Esophagus mucosa (tissue), 1 donor: ENCODE data around the gene AP1S2. TPM values are rescaled to one million over a fixed set of nuclear protein-coding genes. Genes with fewer than 3 reads are reported as not detected.
A peak's percentile ranks its signal among the peaks of the same experiment; 100 is the strongest.
"Not testable (repeated sequence)": the region's sequence is repeated elsewhere in the genome, so short reads cannot be mapped to it uniquely, and the experiment has no call there.

ENCODE experiments used
- ATAC-seq: fragments of 200-7000 bp; cut with Tn5 transposase; one replicate; pipeline ENCODE4 v1.9.1; 2020
- total RNA-seq: library from RNA; stranded (reverse); gene quantifications from one replicate; pipeline ENCODE4 v1.2.4, GENCODE V29; 2023
- donor health status: DM: yes; HTN: yes; CAD: no.

AP1S2 gene
- total RNA-seq, 1 donor from 2014 or later = 7.5 TPM

GRCh38 chrX:15854080-15854655, 445 bp downstream of the AP1S2 start:
- ATAC-seq = peak; percentile 2

DNA sequence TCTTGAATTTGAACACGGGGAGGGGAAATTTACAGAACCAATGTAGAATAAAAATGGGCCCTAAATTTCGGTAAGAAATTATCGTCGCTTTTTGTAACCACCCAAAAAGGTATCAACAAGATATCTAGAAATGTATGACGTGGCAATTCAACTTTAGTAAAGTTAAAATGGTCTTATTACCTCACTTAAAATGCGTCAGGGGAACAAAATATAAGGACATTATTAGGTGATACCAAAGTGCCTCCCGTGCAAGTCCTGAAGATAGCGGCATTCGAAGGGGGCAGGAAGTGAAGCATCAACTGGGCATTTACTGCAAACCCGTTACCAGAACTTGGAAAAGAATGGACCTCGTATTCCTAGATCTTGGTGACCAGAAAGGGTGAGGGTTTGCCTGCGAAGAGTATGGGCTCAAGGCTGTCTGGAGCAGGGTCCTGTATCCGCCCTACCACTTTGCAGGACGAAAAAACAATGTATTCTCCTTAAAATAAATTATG, 980 bp downstream of the AP1S2 start:
- ATAC-seq = no peak

DNA sequence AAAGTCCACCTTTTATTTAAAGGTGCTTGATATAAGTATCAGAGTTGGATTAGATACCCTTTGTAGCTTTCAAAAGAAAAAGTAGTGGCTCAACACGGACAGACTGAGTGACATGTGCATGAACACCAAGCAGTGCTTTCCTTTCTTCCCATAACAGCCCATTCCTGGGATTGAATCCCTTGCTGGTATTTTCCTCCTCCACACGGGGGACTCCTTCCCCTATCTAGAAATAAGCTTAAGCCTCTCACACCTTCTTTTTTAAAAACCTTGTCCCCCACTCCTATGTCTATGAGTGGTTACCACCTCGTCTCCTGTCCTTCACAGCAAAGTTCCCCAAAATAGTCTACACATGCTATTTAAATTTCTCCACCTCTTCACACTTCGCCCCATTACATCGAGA, 5.1 kb downstream of the AP1S2 start:
- ATAC-seq = no peak

- no peak for ATAC-seq
Measured at GRCh38 chrX:15848576-15848975, 6.0 kb downstream of the AP1S2 start.

DNA sequence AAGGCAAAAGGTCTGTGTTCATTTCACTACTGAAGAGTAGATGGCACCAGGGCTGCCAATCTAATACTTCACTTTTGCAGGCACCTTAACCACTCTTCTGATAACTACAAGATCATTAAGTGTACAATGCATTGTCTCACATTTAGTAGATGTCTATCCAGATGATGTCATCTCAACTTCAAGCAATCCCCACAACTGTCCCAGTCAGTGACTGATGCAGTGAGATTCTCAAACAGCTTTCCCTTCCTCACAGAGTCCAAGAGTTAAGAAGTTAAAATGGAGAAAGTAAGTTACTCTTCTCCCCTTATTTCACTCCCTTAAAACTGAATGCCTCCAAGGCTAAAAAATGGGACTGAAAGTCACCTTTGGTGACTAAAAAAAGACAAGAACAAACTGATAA, 10.7 kb downstream of the AP1S2 start:
- no peak for ATAC-seq

DNA sequence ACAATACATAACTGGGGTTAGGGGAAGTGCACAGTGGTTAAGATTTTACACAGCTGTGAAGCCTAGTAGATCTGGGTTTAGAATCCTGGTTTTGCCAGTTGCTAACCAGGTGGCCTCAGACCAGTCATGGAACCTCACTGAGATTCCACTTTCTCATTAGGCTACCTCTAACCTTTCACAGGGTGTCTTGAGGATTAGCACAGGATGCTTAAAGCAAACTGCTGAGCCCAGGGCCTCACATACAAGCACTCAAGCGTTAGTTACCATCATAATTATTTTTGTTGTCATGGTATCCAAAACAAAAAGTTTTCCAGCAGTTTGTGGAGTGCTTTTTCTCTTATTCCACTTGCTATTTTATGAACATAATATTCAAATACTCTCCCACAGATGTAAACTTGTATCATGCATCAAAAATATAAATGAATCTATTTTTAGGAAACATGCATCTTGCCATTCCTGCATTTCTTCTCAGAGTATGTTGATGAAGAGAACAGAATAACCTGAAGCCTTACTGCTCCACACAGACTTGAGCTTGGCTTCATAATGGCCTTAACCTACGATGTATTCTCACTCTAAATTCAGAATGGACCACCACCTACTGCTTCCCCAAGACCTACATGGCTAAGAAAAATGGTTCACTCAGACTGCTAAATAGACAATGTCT, 12.6 kb downstream of the AP1S2 start:
- ATAC-seq = no peak

- no peak for ATAC-seq
Measured at GRCh38 chrX:15838017-15838416, 16.6 kb downstream of the AP1S2 start.

GRCh38 chrX:15834827-15835595, 19.6 kb downstream of the AP1S2 start:
- ATAC-seq = peak; percentile 55

- ATAC-seq = no peak
Measured at GRCh38 chrX:15834053-15834452, 20.6 kb downstream of the AP1S2 start.

GRCh38 chrX:15831347-15831746, 23.3 kb downstream of the AP1S2 start:
- not testable (repeated sequence) for ATAC-seq

DNA sequence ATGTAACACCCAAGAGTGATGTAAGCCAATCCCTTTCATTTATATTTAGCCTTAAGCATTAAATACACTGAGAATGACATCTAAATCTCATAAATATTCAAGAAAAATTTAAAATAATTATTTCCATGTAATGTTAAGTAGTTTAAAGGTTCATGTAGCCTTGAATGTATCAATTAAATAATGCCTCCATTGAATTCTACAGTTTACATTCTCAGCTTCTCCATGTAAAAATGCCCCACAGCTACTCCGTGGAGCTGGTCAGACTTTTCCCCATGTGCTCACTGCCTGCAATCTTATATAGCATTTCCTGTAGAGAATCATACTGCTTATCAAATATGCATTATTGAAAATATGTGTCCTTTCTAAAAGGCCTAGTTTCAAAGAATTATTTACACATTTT, 25.4 kb downstream of the AP1S2 start:
- ATAC-seq = no peak

GRCh38 chrX:15825936-15826335, 28.7 kb downstream of the AP1S2 start:
- ATAC-seq = no peak

GRCh38 chrX:15822922-15823321, 31.7 kb downstream of the AP1S2 start:
- no peak for ATAC-seq

DNA sequence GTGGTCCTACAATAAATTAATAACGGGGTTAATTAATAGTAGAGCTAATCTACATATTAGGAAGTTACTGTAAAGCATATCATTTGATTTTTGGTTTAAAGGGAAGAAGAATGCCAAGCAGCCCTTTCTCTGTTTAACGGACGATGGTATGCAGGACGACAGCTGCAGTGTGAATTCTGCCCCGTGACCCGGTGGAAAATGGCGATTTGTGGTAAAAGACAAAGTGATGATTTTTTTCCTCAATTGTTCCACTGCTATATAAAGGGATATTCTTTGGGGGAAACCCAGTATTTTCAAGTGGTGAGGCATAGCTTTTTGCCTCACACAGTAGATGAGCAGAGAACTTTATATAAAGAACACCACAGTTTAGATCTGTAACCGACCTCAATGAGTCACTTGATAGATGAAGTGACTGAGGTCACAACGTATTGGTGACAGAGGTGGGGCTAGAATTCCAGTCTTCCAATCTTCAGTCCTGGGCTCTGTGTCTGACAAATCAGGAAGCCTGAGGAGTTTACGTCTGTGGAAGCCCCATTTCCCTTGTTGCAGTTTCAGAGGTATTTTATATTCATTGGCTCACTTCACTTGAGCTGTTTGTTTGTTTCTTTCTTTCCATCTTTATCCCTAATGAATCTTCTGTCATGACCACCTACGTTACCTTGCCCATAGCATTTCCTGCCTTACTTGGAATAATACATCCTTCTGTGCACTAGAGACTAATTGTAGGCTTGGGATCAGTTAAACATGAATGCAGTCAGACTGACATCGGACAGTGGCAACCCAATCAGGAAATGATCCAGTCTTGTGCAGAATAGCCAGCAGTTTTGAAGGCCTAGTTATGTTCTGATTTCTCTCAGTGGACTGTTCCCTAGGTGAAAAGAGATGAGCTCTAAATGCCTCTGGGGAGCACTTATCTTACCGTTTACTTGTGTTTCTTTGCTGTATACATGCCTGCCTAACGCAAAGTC, 34.2 kb downstream of the AP1S2 start:
- ATAC-seq = no peak

GRCh38 chrX:15816886-15817285, 37.7 kb downstream of the AP1S2 start:
- no peak for ATAC-seq

DNA sequence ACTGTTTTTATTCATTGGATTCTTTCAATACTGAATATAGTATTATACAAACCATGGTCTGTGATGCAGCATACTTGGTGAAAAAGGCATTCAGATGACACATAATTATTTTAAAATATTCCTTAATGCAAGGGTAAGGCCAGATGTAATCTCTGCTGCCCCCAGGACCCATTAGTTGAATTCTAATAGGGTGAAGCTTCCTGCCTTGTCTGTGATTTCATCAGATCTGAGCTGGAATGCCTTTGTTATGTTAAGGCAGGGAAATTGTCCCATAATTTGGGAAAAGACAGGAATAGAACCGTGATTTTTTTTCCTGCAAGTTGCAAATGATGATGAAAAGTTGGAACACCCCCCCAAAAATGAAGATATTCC, 38.2 kb downstream of the AP1S2 start:
- no peak for ATAC-seq

- peak; percentile 73 for ATAC-seq
Measured at GRCh38 chrX:15815779-15816437, 38.7 kb downstream of the AP1S2 start.

DNA sequence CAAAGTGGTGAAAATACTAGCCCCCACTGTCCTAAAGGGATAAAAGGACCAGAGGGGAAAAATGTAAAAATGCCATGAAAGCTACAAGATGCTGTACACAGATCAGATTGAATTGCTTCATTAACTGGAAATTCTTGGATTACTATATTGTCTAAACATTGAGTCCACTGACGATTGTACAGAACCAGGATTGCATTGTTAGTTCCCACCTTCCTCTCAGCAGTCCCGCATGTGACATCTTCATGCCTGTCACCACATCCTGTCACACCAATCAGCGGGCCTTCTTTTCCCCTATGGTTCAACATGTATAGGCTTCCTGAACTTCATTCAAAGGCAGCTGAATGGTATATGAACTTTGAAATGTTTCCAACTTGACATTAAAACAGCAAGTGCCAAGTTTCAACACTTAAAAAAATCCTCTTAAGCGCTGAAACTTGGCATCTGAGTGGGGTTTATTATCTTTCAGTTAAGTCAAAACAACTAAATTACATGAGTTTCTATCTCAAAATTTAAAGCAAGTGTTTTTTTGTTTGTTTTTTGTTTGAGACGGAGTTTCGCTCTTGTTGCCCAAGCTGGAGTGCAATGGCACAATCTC, 39.7 kb downstream of the AP1S2 start:
- ATAC-seq = no peak

- ATAC-seq = no peak
Measured at GRCh38 chrX:15813416-15813815, 41.2 kb downstream of the AP1S2 start.

GRCh38 chrX:15812192-15812938, 42.2 kb downstream of the AP1S2 start:
- no peak for ATAC-seq

DNA sequence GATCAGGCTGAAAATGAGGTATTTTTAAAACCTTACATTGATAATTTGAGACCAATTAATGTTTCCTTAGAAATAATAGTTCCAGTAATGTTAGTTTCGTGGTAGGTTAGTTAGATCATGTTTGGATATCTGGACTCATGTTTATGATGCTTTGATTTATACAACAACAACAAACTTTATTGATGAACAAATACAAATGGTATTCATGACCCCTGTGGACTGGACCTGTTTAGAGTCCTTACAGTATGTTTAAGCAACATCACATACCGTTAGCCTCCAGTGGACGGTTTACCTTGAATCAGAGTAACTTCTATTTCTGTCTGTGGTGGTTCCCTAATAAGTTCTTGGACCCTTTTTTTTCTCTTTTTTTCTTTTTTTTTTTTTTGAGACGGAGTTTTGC, 46.4 kb downstream of the AP1S2 start:
- ATAC-seq = no peak
